H1 (cell line): Measurements from ENCODE around the gene RNFT2. TPM values are rescaled to one million over a fixed set of nuclear protein-coding genes. Genes with fewer than 3 reads are reported as not detected.

ENCODE experiments used
- CTCF ChIA-PET: fragments of 300-600 bp; sonication (Branson Sonifier 250); formaldehyde crosslinking; loops from one replicate; lab custom pipeline; 2021; ENCODE audit not compliant: partially characterized antibody; lab: Charles Lee
- POLR2A ChIA-PET: fragments of 300-600 bp; sonication (Branson Sonifier 250); formaldehyde crosslinking; loops from one replicate; lab custom pipeline; 2021; ENCODE audit warnings: inconsistent platforms; ENCODE audit not compliant: partially characterized antibody; lab: Charles Lee
- DNase-seq, 2 experiments: peaks; one replicate each; pipeline versions ENCODE4 v3.0.0 to v3.0.0-alpha.2; 2010 to 2022; ENCODE audit warnings: low spot score in 2 of 2, low read depth in 1 of 2, mixed read lengths in 1 of 2
- FAIRE-seq: peaks from 2 replicates; lab custom pipeline; 2011; peaks lifted over from hg19 to GRCh38; lab: Jason Lieb, UNC
- H2AFZ ChIP-seq: 2 replicates; pipeline ENCODE4 v1.8.1; 2012; ENCODE audit warnings: low read length, inconsistent platforms
- H2AK5ac ChIP-seq: 2 replicates; pipeline ENCODE4 v1.6.1; 2013; ENCODE audit warnings: low read depth, low read length
- H2BK120ac ChIP-seq: replicated peaks from 2 replicates; pipeline ENCODE3; 2013; ENCODE audit warnings: low read depth, low read length, inconsistent platforms
- H2BK12ac ChIP-seq: 2 replicates; pipeline ENCODE4 v1.6.1; 2013; ENCODE audit warnings: low read depth, low read length
- H2BK15ac ChIP-seq: 2 replicates; pipeline ENCODE4 v1.6.1; 2013; ENCODE audit warnings: low read length
- H2BK20ac ChIP-seq: 2 replicates; pipeline ENCODE4 v1.6.1; 2013; ENCODE audit warnings: low read length
- H2BK5ac ChIP-seq: 2 replicates; pipeline ENCODE4 v1.6.1; 2013; ENCODE audit warnings: low read depth, low read length
- H3K14ac ChIP-seq: 2 replicates; pipeline ENCODE4 v1.6.1; 2013; ENCODE audit warnings: inconsistent platforms; ENCODE audit not compliant: insufficient read length
- H3K18ac ChIP-seq: 2 replicates; pipeline ENCODE4 v1.6.1; 2013; ENCODE audit warnings: low read length; ENCODE audit errors: extremely low read depth
- H3K23ac ChIP-seq: 2 replicates; pipeline ENCODE4 v1.6.1; 2013; ENCODE audit warnings: inconsistent platforms; ENCODE audit not compliant: insufficient read length
- H3K23me2 ChIP-seq: 2 replicates; pipeline ENCODE4 v1.6.1; 2013; ENCODE audit warnings: low read depth, low read length
- H3K27ac ChIP-seq: 2 replicates; pipeline ENCODE4 v1.6.1; 2011; ENCODE audit warnings: low read depth, low read length, inconsistent platforms
- H3K27me3 ChIP-seq, 4 experiments: replicated peaks in 1 of 4; 1 replicate in 1 of 4; 2 replicates in 3 of 4; pipeline versions ENCODE4 v1.6.1 to v1.8.1; 2011 to 2013; ENCODE audit warnings: low read length in 3 of 4, mild to moderate bottlenecking in 3 of 4, inconsistent platforms in 2 of 4, mixed read lengths in 2 of 4, moderate library complexity in 1 of 4; ENCODE audit not compliant: control insufficient read depth in 3 of 4, insufficient read depth in 3 of 4; ENCODE audit errors: extremely low read depth in 1 of 4
- H3K36me3 ChIP-seq, 4 experiments: 2 replicates each; pipeline versions ENCODE4 v1.6.1 to v1.8.1; 2011 to 2013; ENCODE audit warnings: mild to moderate bottlenecking in 4 of 4, low read length in 3 of 4, moderate library complexity in 2 of 4, control low read depth in 1 of 4, inconsistent platforms in 1 of 4; ENCODE audit not compliant: insufficient read depth in 4 of 4, control insufficient read depth in 2 of 4
- H3K4ac ChIP-seq: replicated peaks from 2 replicates; pipeline ENCODE3; 2013; ENCODE audit warnings: low read length, low read depth, mixed read lengths, inconsistent platforms; ENCODE audit not compliant: insufficient read length
- H3K4me1 ChIP-seq, 4 experiments: replicated peaks in 1 of 4; 1 replicate in 1 of 4; 2 replicates in 3 of 4; pipeline versions ENCODE4 v1.6.1 to v1.8.1; 2011 to 2013; ENCODE audit warnings: low read length in 3 of 4, inconsistent platforms in 2 of 4, mixed read lengths in 1 of 4; ENCODE audit not compliant: insufficient read depth in 4 of 4, control insufficient read depth in 3 of 4
- H3K4me2 ChIP-seq, 2 experiments: 2 replicates each; pipeline versions ENCODE4 v1.6.1 to v1.8.1; 2011 to 2013; ENCODE audit warnings: low read depth in 2 of 2, low read length in 2 of 2, control low read depth in 1 of 2, inconsistent platforms in 1 of 2, mild to moderate bottlenecking in 1 of 2; ENCODE audit not compliant: insufficient read depth in 1 of 2
- H3K4me3 ChIP-seq, 4 experiments: fragments of 200-600, 300-600 bp in 1 of 4; sonication (generic), shearing (Covaris generic), sonication (Bioruptor Twin) in 1 of 4; 2 replicates each; pipeline versions ENCODE4 v1.5.1 to v1.8.1; 2011 to 2016; ENCODE audit warnings: low read length in 4 of 4, low read depth in 3 of 4, control low read depth in 2 of 4, inconsistent platforms in 2 of 4, mild to moderate bottlenecking in 2 of 4, mixed read lengths in 1 of 4, moderate library complexity in 1 of 4; ENCODE audit not compliant: insufficient read depth in 2 of 4; ENCODE audit errors: extremely low read depth in 1 of 4
- H3K56ac ChIP-seq: replicated peaks from 2 replicates; pipeline ENCODE3; 2013; ENCODE audit warnings: low read depth, mild to moderate bottlenecking, mixed read lengths, low read length, inconsistent platforms; ENCODE audit not compliant: insufficient read length
- H3K79me1 ChIP-seq: 2 replicates; pipeline ENCODE4 v1.6.1; 2013; ENCODE audit warnings: low read depth, low read length, control low read depth
- H3K79me2 ChIP-seq, 2 experiments: 2 replicates each; pipeline versions ENCODE4 v1.6.1 to v1.8.1; 2012 to 2013; ENCODE audit warnings: low read length in 2 of 2, mild to moderate bottlenecking in 2 of 2, inconsistent platforms in 1 of 2; ENCODE audit not compliant: insufficient read depth in 2 of 2, control insufficient read depth in 1 of 2
- H3K9ac ChIP-seq, 4 experiments: replicated peaks in 1 of 4; 1 replicate in 1 of 4; 2 replicates in 3 of 4; pipeline versions ENCODE4 v1.6.1 to v1.8.1; 2011 to 2013; ENCODE audit warnings: low read depth in 3 of 4, low read length in 3 of 4, control low read depth in 2 of 4, mild to moderate bottlenecking in 2 of 4, moderate library complexity in 2 of 4, inconsistent platforms in 1 of 4; ENCODE audit errors: extremely low read depth in 1 of 4
- H3K9me3 ChIP-seq, 2 experiments: 2 replicates each; pipeline versions ENCODE4 v1.6.1 to v1.8.1; 2012 to 2013; ENCODE audit warnings: mild to moderate bottlenecking in 2 of 2, moderate library complexity in 2 of 2, control low read depth in 1 of 2, inconsistent platforms in 1 of 2, low read depth in 1 of 2, low read length in 1 of 2, mixed read lengths in 1 of 2; ENCODE audit not compliant: insufficient read depth in 2 of 2
- H4K20me1 ChIP-seq, 2 experiments: replicated peaks in 1 of 2; 2 replicates each; pipeline versions ENCODE3 to v1.8.1; 2011 to 2013; ENCODE audit warnings: inconsistent platforms in 2 of 2, low read length in 2 of 2, mild to moderate bottlenecking in 1 of 2; ENCODE audit not compliant: insufficient read depth in 2 of 2, control insufficient read depth in 1 of 2
- H4K5ac ChIP-seq: 2 replicates; pipeline ENCODE4 v1.6.1; 2013; ENCODE audit warnings: low read length, low read depth, mixed read lengths, inconsistent platforms; ENCODE audit not compliant: insufficient read length
- H4K8ac ChIP-seq: 2 replicates; pipeline ENCODE4 v1.8.0; 2013; ENCODE audit warnings: mild to moderate bottlenecking, moderate library complexity, low read length, inconsistent platforms; ENCODE audit not compliant: insufficient read depth; ENCODE audit errors: extremely low read depth
- H4K91ac ChIP-seq: replicated peaks from 2 replicates; pipeline ENCODE3; 2013; ENCODE audit warnings: low read length, mixed read lengths, inconsistent platforms; ENCODE audit not compliant: insufficient read length
- CBX8 ChIP-seq: fragments of 300-800, 300-1000 bp; sonication (generic); IDR thresholded peaks from 2 replicates; pipeline ENCODE4 v1.7.1; 2016; ENCODE audit warnings: low read depth, low read length, borderline replicate concordance
- GABPA ChIP-seq: IDR thresholded peaks from 2 replicates; pipeline ENCODE4 v1.6.1; 2011; ENCODE audit warnings: mild to moderate bottlenecking, low read length, moderate library complexity, borderline replicate concordance; ENCODE audit not compliant: insufficient read depth
- HDAC6 ChIP-seq: IDR thresholded peaks from one replicate; pipeline ENCODE4 v1.7.1; 2012; ENCODE audit warnings: low read depth, mild to moderate bottlenecking, inconsistent platforms, low read length, moderate library complexity
- SP1 ChIP-seq: IDR thresholded peaks from 2 replicates; pipeline ENCODE4 v1.6.1; 2011; ENCODE audit warnings: low read depth, low read length
- SRF ChIP-seq: IDR thresholded peaks from 2 replicates; pipeline ENCODE4 v1.6.1; 2011; ENCODE audit warnings: mild to moderate bottlenecking, low read depth, low read length, moderate library complexity
- TAF7 ChIP-seq: optimal IDR thresholded peaks from 2 replicates; pipeline ENCODE3; 2011; ENCODE audit warnings: low read depth, mild to moderate bottlenecking, inconsistent platforms, low read length, moderate library complexity, borderline replicate concordance
- WGBS, 2 experiments: shearing (Covaris generic) in 1 of 2; methylation state at CpG; one replicate each; pipeline versions ENCODE4 v1.1.6 to v1.1.7; 2013 to 2015; ENCODE audit warnings: low lambda C conversion rate in 2 of 2, mixed read lengths in 2 of 2, inconsistent platforms in 1 of 2, low coverage in 1 of 2, missing lambda C conversion rate in 1 of 2; ENCODE audit not compliant: insufficient replicate concordance in 2 of 2, insufficient coverage in 1 of 2, insufficient read length in 1 of 2; ENCODE audit errors: extremely low coverage in 1 of 2, missing lambda C conversion rate in 1 of 2; 5-methylcytosine and 5-hydroxymethylcytosine counted together
- polyA plus RNA-seq, 7 experiments: library from polyadenylated mRNA; depleted of rRNA in 3 of 7; stranded (reverse) in 5 of 7; unstranded in 2 of 7; fragments of >200 nt in 5 of 7; fragments of 200-250 nt in 2 of 7; gene quantifications; 1 replicate in 5 of 7; 2 replicates in 1 of 7; 4 replicates in 1 of 7; pipeline versions ENCODE4 v1.2.1 to v1.2.3, GENCODE V29; 2011 to 2013; ENCODE audit warnings: missing spikeins in 2 of 7, mixed read lengths in 2 of 7
- total RNA-seq: library from RNA; stranded (reverse); fragmentation: NEBNext Ultra II Directional; extraction: Animal tissue kit (Norgen Biotek cat#: 25700); gene quantifications from 2 replicates; pipeline ENCODE4 v1.2.1, GENCODE V29; 2021
- TF ChIP-seq, protein P1 (sequence below), 3 experiments: IDR thresholded peaks; 1 replicate in 2 of 3; 2 replicates in 1 of 3; pipeline versions ENCODE4 v1.5.1 to v1.6.1; 2011; ENCODE audit warnings: low read length in 3 of 3, mild to moderate bottlenecking in 3 of 3, inconsistent platforms in 2 of 3, low read depth in 1 of 3, moderate library complexity in 1 of 3; ENCODE audit not compliant: insufficient read depth in 1 of 3; ENCODE audit errors: control extremely low read depth in 1 of 3
- TF ChIP-seq, protein P2 (sequence below): IDR thresholded peaks from 2 replicates; pipeline ENCODE4 v1.6.1; 2011; ENCODE audit warnings: low read length, improper control_type of control experiment

Gene RNFT2
- total and polyA plus RNA-seq, 2 of the 8 experiments (the other 6 are each of a cell fraction or from before 2014, with no cell fraction given): 14.2 to 33.1 TPM

- H4K20me1 ChIP-seq: no peaks in the 10 kb centered on the region
- no peak overlapping the region for H3K4ac ChIP-seq
- no peak overlapping the region for H3K18ac ChIP-seq
- no peak overlapping the region for H2BK120ac ChIP-seq
- no peak overlapping the region for H2BK12ac ChIP-seq
- no peak overlapping the region for H3K14ac ChIP-seq
- no peak overlapping the region for H4K8ac ChIP-seq
- H2BK20ac ChIP-seq: no peak overlapping the region
- H3K56ac ChIP-seq: no peak overlapping the region
- H3K9me3 ChIP-seq: no peaks in the 10 kb centered on the region
- H3K4me3 ChIP-seq: no peak overlapping the region
- no peak overlapping the region for H3K23ac ChIP-seq
- 92% methylated on average over 16 of the region's 16 CpGs; no CpG with 5 or more reads in 1 of the 2 experiments for WGBS, 2 experiments
- DNase-seq (no peak), FAIRE-seq (no peak)
- no peaks in the 10 kb centered on the region for H3K27me3 ChIP-seq
- no peak overlapping the region for H3K4me2 ChIP-seq
- H3K23me2 ChIP-seq: no peaks in the 10 kb centered on the region
- no peak overlapping the region for H2BK5ac ChIP-seq
- H4K5ac ChIP-seq: no peak overlapping the region
- no peak overlapping the region for H2AFZ ChIP-seq
- POLR2A ChIA-PET: interaction anchor here (0.6 kb wide), 1 partner anchor 100 kb away, joined by 3 read pairs; no protein-coding TSS in a partner anchor
- no peaks in the 10 kb centered on the region for H3K79me2 ChIP-seq
- CTCF ChIA-PET: interaction anchor here (1.1 to 1.6 kb wide), 2 partner anchors 7 to 16 kb away, joined by 3 to 6 read pairs; no protein-coding TSS in a partner anchor
- H2BK15ac ChIP-seq: no peak overlapping the region
- H2AK5ac ChIP-seq: no peak overlapping the region
- H3K79me1 ChIP-seq: no peaks in the 10 kb centered on the region
- no peak overlapping the region for H3K9ac ChIP-seq
- no peak overlapping the region for H4K91ac ChIP-seq
- H3K4me1 ChIP-seq: no peaks in the 10 kb centered on the region
- no peaks in the 10 kb centered on the region for H3K36me3 ChIP-seq
- H3K27ac ChIP-seq: no peak overlapping the region
- TF ChIP-seq CBX8: no peak
- no peak for TF ChIP-seq SRF
- TF ChIP-seq, protein P1, sequence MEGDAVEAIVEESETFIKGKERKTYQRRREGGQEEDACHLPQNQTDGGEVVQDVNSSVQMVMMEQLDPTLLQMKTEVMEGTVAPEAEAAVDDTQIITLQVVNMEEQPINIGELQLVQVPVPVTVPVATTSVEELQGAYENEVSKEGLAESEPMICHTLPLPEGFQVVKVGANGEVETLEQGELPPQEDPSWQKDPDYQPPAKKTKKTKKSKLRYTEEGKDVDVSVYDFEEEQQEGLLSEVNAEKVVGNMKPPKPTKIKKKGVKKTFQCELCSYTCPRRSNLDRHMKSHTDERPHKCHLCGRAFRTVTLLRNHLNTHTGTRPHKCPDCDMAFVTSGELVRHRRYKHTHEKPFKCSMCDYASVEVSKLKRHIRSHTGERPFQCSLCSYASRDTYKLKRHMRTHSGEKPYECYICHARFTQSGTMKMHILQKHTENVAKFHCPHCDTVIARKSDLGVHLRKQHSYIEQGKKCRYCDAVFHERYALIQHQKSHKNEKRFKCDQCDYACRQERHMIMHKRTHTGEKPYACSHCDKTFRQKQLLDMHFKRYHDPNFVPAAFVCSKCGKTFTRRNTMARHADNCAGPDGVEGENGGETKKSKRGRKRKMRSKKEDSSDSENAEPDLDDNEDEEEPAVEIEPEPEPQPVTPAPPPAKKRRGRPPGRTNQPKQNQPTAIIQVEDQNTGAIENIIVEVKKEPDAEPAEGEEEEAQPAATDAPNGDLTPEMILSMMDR (IDR thresholded peaks at IDR 0.05; ENCODE audit: control extremely low read depth in 1 of 3, insufficient read depth in 1 of 3, low read depth in 1 of 3, low read length in 3 of 3): no peak
- no peak for TF ChIP-seq SP1
- TF ChIP-seq, protein P2, sequence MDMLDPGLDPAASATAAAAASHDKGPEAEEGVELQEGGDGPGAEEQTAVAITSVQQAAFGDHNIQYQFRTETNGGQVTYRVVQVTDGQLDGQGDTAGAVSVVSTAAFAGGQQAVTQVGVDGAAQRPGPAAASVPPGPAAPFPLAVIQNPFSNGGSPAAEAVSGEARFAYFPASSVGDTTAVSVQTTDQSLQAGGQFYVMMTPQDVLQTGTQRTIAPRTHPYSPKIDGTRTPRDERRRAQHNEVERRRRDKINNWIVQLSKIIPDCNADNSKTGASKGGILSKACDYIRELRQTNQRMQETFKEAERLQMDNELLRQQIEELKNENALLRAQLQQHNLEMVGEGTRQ: no peak
- TF ChIP-seq GABPA: no peak
- no peak for TF ChIP-seq TAF7
- TF ChIP-seq HDAC6: no peak
Observed at GRCh38 chr12:116855744-116856470, 117.8 kb downstream of the RNFT2 start.
